Transverse colon (tissue), 4 donors: ENCODE measurements around the gene STARD10. TPM values are rescaled to one million over a fixed set of nuclear protein-coding genes. Genes with fewer than 3 reads are reported as not detected.
A peak's percentile ranks its signal among the peaks of the same experiment; 100 is the strongest.

Source experiments
- DNase-seq: peaks from one replicate; pipeline ENCODE4 v3.0.0-alpha.2; 2019
- H3K27ac ChIP-seq, 4 donors: fragments of 200-600 bp; sonication (generic); 2 replicates each; pipeline ENCODE4 v1.5.1; 2016 to 2018; ENCODE audit warnings: inconsistent platforms in 4 of 4
- H3K27me3 ChIP-seq: fragments of 200-600 bp; sonication (generic); 2 replicates; pipeline ENCODE4 v1.5.1; 2017; ENCODE audit warnings: inconsistent platforms
- H3K36me3 ChIP-seq, 4 donors: fragments of 200-600 bp; sonication (generic); 2 replicates each; pipeline ENCODE4 v1.5.1; 2017 to 2019; ENCODE audit warnings: inconsistent platforms in 4 of 4
- H3K4me1 ChIP-seq, 4 donors: fragments of 200-600 bp; sonication (generic); 2 replicates each; pipeline ENCODE4 v1.5.1; 2017 to 2020; ENCODE audit warnings: inconsistent platforms in 4 of 4
- H3K4me3 ChIP-seq, 4 donors: fragments of 200-600 bp; sonication (generic); 1 replicate in 1 of 4; 2 replicates in 3 of 4; pipeline versions ENCODE4 v1.5.1 to v1.6.1; 2017 to 2019; ENCODE audit warnings: inconsistent platforms in 4 of 4
- H3K9me3 ChIP-seq, 2 donors: fragments of 200-600 bp; sonication (generic); 2 replicates each; pipeline ENCODE4 v1.5.1; 2017 to 2019; ENCODE audit warnings: inconsistent platforms in 2 of 2
- CTCF ChIP-seq, 5 experiments: fragments of 200-600 bp in 3 of 5; fragments of 450-650 bp in 2 of 5; sonication (generic) in 3 of 5; IDR thresholded peaks; 1 replicate in 2 of 5; 2 replicates in 3 of 5; pipeline ENCODE4 v1.5.1; 2016 to 2017; ENCODE audit warnings: antibody characterized with exemption in 5 of 5, inconsistent platforms in 3 of 5, mild to moderate bottlenecking in 2 of 5, moderate library complexity in 1 of 5
- EP300 ChIP-seq: sonication (generic); formaldehyde crosslinking; IDR thresholded peaks from one replicate; pipeline ENCODE4 v1.6.1; 2017; ENCODE audit warnings: antibody characterized with exemption, low read depth
- POLR2A ChIP-seq: fragments of 450-650 bp; IDR thresholded peaks from one replicate; pipeline ENCODE4 v1.6.1; 2016; ENCODE audit warnings: antibody characterized with exemption, mild to moderate bottlenecking, moderate library complexity
- POLR2AphosphoS5 ChIP-seq, 3 donors: sonication (generic); formaldehyde crosslinking; IDR thresholded peaks; one replicate each; pipeline ENCODE4 v1.6.1; 2016; ENCODE audit warnings: antibody characterized with exemption in 3 of 3
- WGBS, 2 donors: methylation state at CpG; one replicate each; pipeline ENCODE4 v1.1.5; 2018; ENCODE audit warnings: low coverage in 1 of 2; 5-methylcytosine and 5-hydroxymethylcytosine counted together
- in situ Hi-C, 4 donors: fragments of 200-750 bp; cut with MboI; loops; one replicate each; pipeline versions ENCODE4 v1.15.0 to v1.15.1; 2017; ENCODE audit warnings: low sequenced_read_pairs in 3 of 4, low pct_ligation_motif_present in 1 of 4, low pct_unique_long_range_greater_than_20kb in 1 of 4
- intact Hi-C: fragments of 100-400 bp; cut with DNase I; formaldehyde crosslinking; loops from one replicate; pipeline ENCODE4 v1.15.1; 2023; ENCODE audit warnings: low total_unique reads
- total RNA-seq, 4 donors: library from RNA; depleted of rRNA; stranded (reverse); fragments of >200 nt; gene quantifications; one replicate each; pipeline ENCODE4 v1.1.0, GENCODE V29; 2016

The STARD10 gene
- total RNA-seq = 100 to 1,000 TPM in 3 of 4 donors, 10 to 100 TPM in 1; 82.7 to 714 (median 225) TPM

GRCh38 chr11:72793425-72794367, at the start of gene STARD10:
Gene STARD10, minus strand, starts transcription at chr11:72794047. Its CDS starts 12,866 bp downstream, at chr11:72781181.
- peak; percentile 96 to 100 (median 98) for TF ChIP-seq CTCF (IDR thresholded peaks at IDR 0.05)
- peak; percentile 31 to 56 (median 36) for TF ChIP-seq POLR2AphosphoS5 (IDR thresholded peaks at IDR 0.05)
- TF ChIP-seq EP300 = no peak
- peak; percentile 37 for TF ChIP-seq POLR2A
- no peaks in the 10 kb centered on the region for H3K27me3 ChIP-seq
- in situ Hi-C loops = loop anchor here in 3 of 4 donors (10.0 kb wide), 1 partner anchor 69 kb away; no protein-coding TSS in a partner anchor
- H3K9me3 ChIP-seq = no peaks in the 10 kb centered on the region
- peak within 1 kb of the TSS; percentile 87 to 95 (median 93) for H3K27ac ChIP-seq
- no peaks in the 10 kb centered on the region for H3K36me3 ChIP-seq
- DNase-seq = peak; percentile 96
- 0 to 3% methylated on average over 4 to 48 of the region's 55 CpGs for WGBS, 2 donors
- intact Hi-C loops = loop anchor here (5.0 kb wide), 1 partner anchor 66 kb away; no protein-coding TSS in a partner anchor
- peaks cover 4 to 22% (median 13%) of the 10 kb centered on the region in 4 donors for H3K4me1 ChIP-seq
- peak within 1 kb of the TSS; percentile 55 to 74 (median 58) for H3K4me3 ChIP-seq

GRCh38 chr11:72842653-72843330, 48.9 kb upstream of the STARD10 start:
- intact Hi-C loops = no loop called here
- WGBS, 2 donors = 70 to 82% methylated on average over 10 to 14 of the region's 14 CpGs

GRCh38 chr11:72842126-72842525, 48.3 kb upstream of the STARD10 start:
- in situ Hi-C loops = no loop called here
- Histone ChIP-seq H3K4me3 (no peak overlapping the region), H3K27me3 (no peaks in the 10 kb centered on the region), H3K36me3 (peaks cover 0 to 5% (median 2%) of the 10 kb centered on the region in 4 donors), H3K27ac (no peak overlapping the region), H3K4me1 (no peaks in the 10 kb centered on the region), H3K9me3 (no peaks in the 10 kb centered on the region)
- TF ChIP-seq POLR2AphosphoS5 (IDR thresholded peaks at IDR 0.05) = no peak
- no peak for TF ChIP-seq CTCF (IDR thresholded peaks at IDR 0.05)
- TF ChIP-seq POLR2A = no peak
- TF ChIP-seq EP300 = no peak
- DNase-seq = no peak
- intact Hi-C loops = no loop called here
- WGBS, 2 donors = 64 to 84% methylated on average over 4 to 5 of the region's 5 CpGs

More at GRCh38 chr11:72842653-72843330, 48.9 kb upstream of the STARD10 start:
- H3K4me1 ChIP-seq = no peaks in the 10 kb centered on the region
- no peak for DNase-seq
- TF ChIP-seq CTCF (IDR thresholded peaks at IDR 0.05) (no peak), POLR2AphosphoS5 (IDR thresholded peaks at IDR 0.05) (no peak), EP300 (no peak), POLR2A (no peak)
- H3K27me3 ChIP-seq = no peaks in the 10 kb centered on the region
- peaks cover 0 to 5% (median 2%) of the 10 kb centered on the region in 4 donors for H3K36me3 ChIP-seq
- H3K4me3 ChIP-seq = no peak overlapping the region
- no peaks in the 10 kb centered on the region for H3K9me3 ChIP-seq
- H3K27ac ChIP-seq = no peak overlapping the region
- in situ Hi-C loops = no loop called here

- H3K9me3 ChIP-seq = no peaks in the 10 kb centered on the region
- intact Hi-C loops (no loop called here), in situ Hi-C loops (no loop called here)
- no peak for TF ChIP-seq EP300
- TF ChIP-seq CTCF (IDR thresholded peaks at IDR 0.05) = no peak
- no peak for TF ChIP-seq POLR2AphosphoS5 (IDR thresholded peaks at IDR 0.05)
- TF ChIP-seq POLR2A = no peak
- no peaks in the 10 kb centered on the region for H3K27me3 ChIP-seq
- H3K27ac ChIP-seq = no peak overlapping the region
- no peak for DNase-seq
- no peak overlapping the region for H3K4me3 ChIP-seq
- 93% methylated on average over 7 of the region's 7 CpGs; no CpG with 5 or more reads in 1 of the 2 donors for WGBS, 2 donors
- H3K4me1 ChIP-seq = no peaks in the 10 kb centered on the region
- H3K36me3 ChIP-seq = peaks cover 0 to 5% (median 2%) of the 10 kb centered on the region in 4 donors
These were observed 47.5 kb upstream of the STARD10 start for GRCh38 chr11:72841397-72841796.
